Diencephalon (tissue), 1 donor: ENCODE measurements around the gene PLAU. TPM values are rescaled to one million over a fixed set of nuclear protein-coding genes. Genes with fewer than 3 reads are reported as not detected.

Experiments used
- total RNA-seq: library from RNA; depleted of rRNA; stranded (reverse); fragments of >200 nt; gene quantifications from one replicate; pipeline ENCODE4 v1.2.3, GENCODE V29; 2014

PLAU gene
- total RNA-seq: 2.1 TPM

GRCh38 chr10:73910764-73911552 is at the start of gene PLAU:
Gene PLAU (plus strand): TSS chr10:73911132. CDS start chr10:73911556, 424 bp downstream.

GRCh38 chr10:73874267-73875138 is 36.4 kb upstream of the PLAU start, which contains the start of gene CAMK2G:
Gene CAMK2G (minus strand): TSS chr10:73874555. CDS start chr10:73874461, 94 bp downstream.

Other genes starting within 250 kb of the PLAU start
- 9.9 TPM for gene AGAP5, start 213.0 kb upstream of the PLAU start, total RNA-seq
- gene SEC24C, start 166.8 kb upstream of the PLAU start, total RNA-seq: 49.6 TPM
- 20.8 TPM for gene CHCHD1, start 129.1 kb upstream of the PLAU start, total RNA-seq
- gene ZSWIM8, start 125.5 kb upstream of the PLAU start, total RNA-seq: 46.1 TPM
- gene NDST2, start 99.5 kb upstream of the PLAU start, total RNA-seq: 17.5 TPM
- gene CAMK2G, start 36.6 kb upstream of the PLAU start, total RNA-seq: 85.1 TPM
- gene VCL, start 87.0 kb downstream of the PLAU start, total RNA-seq: 25.8 TPM
- gene AP3M1, start 239.7 kb downstream of the PLAU start, total RNA-seq: 37.1 TPM
- gene ADK, start 240.1 kb downstream of the PLAU start, total RNA-seq: 54.7 TPM